Tibial nerve (tissue), 4 donors: ENCODE data around the gene PCP4. TPM values are rescaled to one million over a fixed set of nuclear protein-coding genes. Genes with fewer than 3 reads are reported as not detected.

Source experiments
- DNase-seq, 2 donors: peaks; one replicate each; pipeline ENCODE4 v3.0.0-alpha.2; 2019; ENCODE audit warnings: low spot score in 2 of 2
- H3K27ac ChIP-seq, 4 donors: fragments of 200-600 bp; sonication (generic) in 3 of 4; one replicate each; pipeline ENCODE4 v1.5.1; 2017 to 2019; ENCODE audit warnings: mild to moderate bottlenecking in 1 of 4
- H3K27me3 ChIP-seq, 2 donors: fragments of 200-600 bp; sonication (generic) in 1 of 2; one replicate each; pipeline versions ENCODE4 v1.5.1 to v1.6.0; 2017 to 2019
- H3K36me3 ChIP-seq, 3 donors: fragments of 200-600 bp; sonication (generic); one replicate each; pipeline ENCODE4 v1.5.1; 2018 to 2019
- H3K4me1 ChIP-seq, 4 donors: fragments of 200-600 bp; sonication (generic) in 3 of 4; one replicate each; pipeline ENCODE4 v1.5.1; 2017 to 2019
- H3K4me3 ChIP-seq, 4 donors: fragments of 200-600 bp; sonication (generic) in 3 of 4; one replicate each; pipeline ENCODE4 v1.5.1; 2017 to 2019; ENCODE audit warnings: mild to moderate bottlenecking in 1 of 4, moderate library complexity in 1 of 4
- H3K9me3 ChIP-seq, 4 donors: fragments of 200-600 bp; sonication (generic) in 3 of 4; one replicate each; pipeline ENCODE4 v1.5.1; 2017 to 2019
- CTCF ChIP-seq, 5 experiments: fragments of 200-600 bp in 3 of 5; fragments of 450-650 bp in 2 of 5; sonication (generic) in 3 of 5; IDR thresholded peaks; one replicate each; pipeline ENCODE4 v1.5.1; 2016 to 2019; ENCODE audit warnings: antibody characterized with exemption in 5 of 5, mild to moderate bottlenecking in 3 of 5, moderate library complexity in 2 of 5
- EP300 ChIP-seq, 2 donors: sonication (generic); formaldehyde crosslinking; IDR thresholded peaks; one replicate each; pipeline ENCODE4 v1.6.1; 2017; ENCODE audit warnings: antibody characterized with exemption in 2 of 2, mild to moderate bottlenecking in 1 of 2
- POLR2A ChIP-seq, 2 donors: fragments of 450-650 bp; IDR thresholded peaks; one replicate each; pipeline ENCODE4 v1.6.1; 2017; ENCODE audit warnings: antibody characterized with exemption in 2 of 2, mild to moderate bottlenecking in 2 of 2, moderate library complexity in 2 of 2
- WGBS, 2 donors: methylation state at CpG; one replicate each; pipeline ENCODE4 v1.1.5; 2018; 5-methylcytosine and 5-hydroxymethylcytosine counted together
- total RNA-seq, 4 donors: library from RNA; depleted of rRNA; stranded (reverse); fragments of >200 nt; gene quantifications; one replicate each; pipeline ENCODE4 v1.1.0, GENCODE V29; 2016

Gene PCP4
- total RNA-seq, 4 donors from 2014 or later = 13.5 TPM; not detected in 3

GRCh38 chr21:39972976-39973770 lies 105.9 kb downstream of the PCP4 start:
- no peaks in the 10 kb centered on the region for H3K36me3 ChIP-seq
- H3K4me1 ChIP-seq = no peaks in the 10 kb centered on the region
- no peak for TF ChIP-seq CTCF (IDR thresholded peaks at IDR 0.05)
- no peak for TF ChIP-seq EP300 (IDR thresholded peaks at IDR 0.05)
- TF ChIP-seq POLR2A (IDR thresholded peaks at IDR 0.05) = no peak
- no peak for DNase-seq
- WGBS, 2 donors = 78% methylated on average over 14 of the region's 14 CpGs
- H3K4me3 ChIP-seq = no peak overlapping the region
- H3K27me3 ChIP-seq = no peaks in the 10 kb centered on the region
- peaks cover 0 to 6% (median 0%) of the 10 kb centered on the region in 4 donors for H3K9me3 ChIP-seq
- H3K27ac ChIP-seq = no peak overlapping the region

- no peak overlapping the region for H3K4me3 ChIP-seq
- H3K27me3 ChIP-seq = no peaks in the 10 kb centered on the region
- H3K27ac ChIP-seq = no peak overlapping the region
- no peaks in the 10 kb centered on the region for H3K4me1 ChIP-seq
- TF ChIP-seq POLR2A (IDR thresholded peaks at IDR 0.05) (no peak), EP300 (IDR thresholded peaks at IDR 0.05) (no peak), CTCF (IDR thresholded peaks at IDR 0.05) (no peak)
- 68 to 78% methylated on average over 5 of the region's 5 CpGs for WGBS, 2 donors
- DNase-seq = no peak
- no peaks in the 10 kb centered on the region for H3K9me3 ChIP-seq
- H3K36me3 ChIP-seq = no peaks in the 10 kb centered on the region
Observed at GRCh38 chr21:39976800-39977199, 109.6 kb downstream of the PCP4 start.

Other genes with a start within 250 kb of the PCP4 start
- gene IGSF5, start 122.3 kb upstream of the PCP4 start, total RNA-seq = not detected